ENCODE results near the gene CALCOCO1. TPM values are rescaled to one million over a fixed set of nuclear protein-coding genes. Genes with fewer than 3 reads are reported as not detected.

CALCOCO1 gene
- total RNA-seq, 4 donors from 2014 or later = 149 to 263 (median 237) TPM

- TF ChIP-seq, protein P1, sequence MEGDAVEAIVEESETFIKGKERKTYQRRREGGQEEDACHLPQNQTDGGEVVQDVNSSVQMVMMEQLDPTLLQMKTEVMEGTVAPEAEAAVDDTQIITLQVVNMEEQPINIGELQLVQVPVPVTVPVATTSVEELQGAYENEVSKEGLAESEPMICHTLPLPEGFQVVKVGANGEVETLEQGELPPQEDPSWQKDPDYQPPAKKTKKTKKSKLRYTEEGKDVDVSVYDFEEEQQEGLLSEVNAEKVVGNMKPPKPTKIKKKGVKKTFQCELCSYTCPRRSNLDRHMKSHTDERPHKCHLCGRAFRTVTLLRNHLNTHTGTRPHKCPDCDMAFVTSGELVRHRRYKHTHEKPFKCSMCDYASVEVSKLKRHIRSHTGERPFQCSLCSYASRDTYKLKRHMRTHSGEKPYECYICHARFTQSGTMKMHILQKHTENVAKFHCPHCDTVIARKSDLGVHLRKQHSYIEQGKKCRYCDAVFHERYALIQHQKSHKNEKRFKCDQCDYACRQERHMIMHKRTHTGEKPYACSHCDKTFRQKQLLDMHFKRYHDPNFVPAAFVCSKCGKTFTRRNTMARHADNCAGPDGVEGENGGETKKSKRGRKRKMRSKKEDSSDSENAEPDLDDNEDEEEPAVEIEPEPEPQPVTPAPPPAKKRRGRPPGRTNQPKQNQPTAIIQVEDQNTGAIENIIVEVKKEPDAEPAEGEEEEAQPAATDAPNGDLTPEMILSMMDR (IDR thresholded peaks at IDR 0.05; ENCODE audit: low read depth) = no peak
Observed at GRCh38 chr12:53751336-53752191, 24.3 kb upstream of the CALCOCO1 start, which contains the start of gene CISTR. TSS of gene CISTR (minus strand) at chr12:53751979.

DNA sequence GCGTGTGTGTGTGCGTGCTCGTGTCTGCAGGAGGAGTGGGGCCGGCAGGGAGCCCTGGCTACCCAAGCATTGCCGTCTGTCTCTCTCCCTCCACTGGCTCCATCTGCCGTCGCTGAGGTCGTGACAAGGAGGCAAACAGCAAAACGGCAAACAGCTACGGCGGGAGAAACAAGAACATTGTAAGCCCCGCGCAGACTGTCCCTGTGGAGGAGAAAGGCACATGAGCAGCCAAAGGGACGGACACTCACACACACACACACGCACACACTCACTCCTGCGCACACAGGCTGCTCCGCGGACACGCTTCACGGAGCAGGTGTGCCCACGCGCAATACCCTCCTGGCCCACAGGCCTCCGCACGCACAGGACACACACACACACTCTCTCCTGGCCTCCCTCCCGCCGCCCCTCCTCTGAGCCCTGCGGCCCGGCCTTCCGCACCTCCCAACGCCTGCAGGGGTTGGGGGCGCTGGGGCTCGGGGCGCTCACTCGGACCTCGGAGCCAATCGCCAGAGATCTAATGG, 23.6 kb upstream of the CALCOCO1 start:
- TF ChIP-seq, protein P1 (IDR thresholded peaks at IDR 0.05; ENCODE audit: low read depth) = no peak

DNA sequence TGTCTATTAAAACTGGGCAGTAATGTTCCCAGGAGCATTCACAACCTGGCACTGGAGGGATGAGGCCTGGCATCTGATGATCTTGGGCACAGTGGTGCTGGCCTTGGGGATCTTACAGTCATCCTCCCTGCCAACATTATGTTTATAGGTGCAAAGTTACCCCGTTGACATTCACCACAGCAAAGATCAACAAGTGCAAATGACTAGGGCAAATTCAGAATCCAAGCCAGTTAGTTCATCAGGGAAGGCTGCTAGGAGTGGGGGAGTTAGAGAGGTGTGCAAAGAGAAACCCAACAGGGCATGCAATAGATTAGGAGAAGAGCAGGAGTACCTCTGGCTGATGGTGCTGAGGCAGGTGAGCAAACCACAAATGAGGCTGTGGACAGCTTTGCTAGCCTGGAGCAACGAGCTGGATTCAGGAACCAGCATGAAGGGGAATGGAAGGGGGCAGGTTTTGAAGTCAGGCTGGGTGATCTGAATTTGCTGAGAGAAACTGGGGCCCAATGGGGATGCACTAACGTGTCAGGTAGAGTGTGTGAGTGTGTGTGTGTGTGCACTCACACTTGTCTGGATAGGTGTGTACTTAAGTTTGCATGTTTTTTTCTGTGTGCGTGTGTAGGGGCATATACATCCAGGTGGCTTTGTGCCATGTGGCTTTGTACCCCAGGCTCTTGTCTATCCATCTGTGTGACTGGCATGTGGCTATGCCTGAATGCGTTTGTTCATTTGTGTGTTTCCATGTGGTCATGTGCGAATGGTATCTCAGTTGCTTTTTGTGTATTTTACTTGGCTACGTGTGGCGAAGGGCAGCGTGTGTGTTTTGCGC, 22.9 kb upstream of the CALCOCO1 start:
- TF ChIP-seq, protein P1 (IDR thresholded peaks at IDR 0.05; ENCODE audit: low read depth) = no peak

DNA sequence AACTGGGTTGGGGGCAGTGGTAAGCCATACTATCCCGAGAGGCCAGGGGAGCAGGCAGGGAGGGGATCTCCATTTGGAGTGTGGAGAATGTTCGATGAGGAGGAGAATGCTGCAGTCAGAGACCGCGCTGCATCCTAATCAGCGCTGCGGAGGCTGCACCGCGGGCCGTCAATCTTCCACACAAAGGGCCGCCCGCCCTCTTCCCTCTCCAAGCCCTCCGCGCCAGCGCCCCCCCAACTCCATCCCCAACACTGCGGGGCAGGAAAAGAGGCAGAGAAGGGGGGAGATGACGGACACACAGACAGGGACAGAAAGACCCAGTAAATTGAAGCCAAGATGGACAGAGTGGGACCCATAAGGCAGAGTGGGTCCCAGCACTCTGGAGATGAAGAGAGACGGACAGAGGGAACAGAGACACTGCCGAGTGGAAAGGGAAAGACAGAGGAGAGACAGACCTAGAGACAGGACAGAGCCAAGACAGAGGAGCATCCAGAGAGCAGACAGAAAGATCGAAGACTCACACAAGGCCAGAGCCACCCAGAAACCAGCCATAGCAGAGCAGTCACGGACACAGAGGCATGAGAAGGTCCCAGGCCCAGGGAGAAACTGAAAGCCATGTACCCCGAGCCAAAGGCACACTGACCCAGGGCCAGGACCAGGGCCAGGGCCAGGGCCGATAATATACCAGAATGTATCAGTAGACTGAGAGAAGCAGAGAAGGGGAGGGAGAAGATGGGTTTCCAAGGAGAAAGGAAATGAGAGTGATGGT, 21.0 kb upstream of the CALCOCO1 start:
- TF ChIP-seq, protein P1 (IDR thresholded peaks at IDR 0.05; ENCODE audit: low read depth) = no peak

GRCh38 chr12:53747095-53747494, 19.8 kb upstream of the CALCOCO1 start:
- TF ChIP-seq, protein P1 (IDR thresholded peaks at IDR 0.05; ENCODE audit: low read depth) = no peak

- TF ChIP-seq, protein P1 (IDR thresholded peaks at IDR 0.05; ENCODE audit: low read depth) = no peak
Observed at GRCh38 chr12:53746592-53747092, 19.4 kb upstream of the CALCOCO1 start.
